Right lobe of liver (tissue), 4 donors: ENCODE measurements around the gene DUSP22.

Source experiments
- POLR2A ChIP-seq: fragments of 450-650 bp; IDR thresholded peaks from one replicate; pipeline ENCODE4 v1.6.1; 2017; ENCODE audit warnings: antibody characterized with exemption, mild to moderate bottlenecking
- TF ChIP-seq, protein P1 (sequence below), 4 donors: fragments of 200-600 bp in 3 of 4; fragments of 450-650 bp in 1 of 4; IDR thresholded peaks; one replicate each; pipeline versions ENCODE4 v1.5.1 to v1.8.0; 2016 to 2022; ENCODE audit warnings: antibody characterized with exemption in 4 of 4, mild to moderate bottlenecking in 2 of 4
- donor health status: DM: no; HTN: no; CAD: no.
- donor health status: DM: no; HTN: no; CAD: no.
- donor health status: DM: no; HTN: yes; CAD: no.

DNA sequence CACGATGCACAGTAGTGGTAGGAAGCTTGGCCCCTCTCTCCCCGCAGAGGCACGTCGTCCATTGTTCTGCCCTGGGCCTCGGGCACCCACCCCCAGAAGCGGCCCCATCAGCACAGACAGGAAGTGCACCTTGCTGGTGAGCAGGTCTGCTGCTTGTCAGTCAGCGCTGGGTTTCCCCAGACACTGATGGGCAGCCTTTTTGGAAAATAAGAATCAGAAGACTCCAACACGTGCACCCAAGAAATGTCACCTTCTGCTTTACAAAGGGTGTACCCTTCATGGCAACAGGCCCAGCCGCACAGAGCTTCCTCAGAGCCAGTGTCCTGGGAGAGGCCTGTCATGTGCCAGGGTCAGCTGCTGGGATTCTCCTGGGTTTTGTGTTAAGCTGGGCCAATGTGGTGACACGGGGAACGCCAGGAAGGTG lies 64.6 kb downstream of the DUSP22 start:
- TF ChIP-seq, protein P1, sequence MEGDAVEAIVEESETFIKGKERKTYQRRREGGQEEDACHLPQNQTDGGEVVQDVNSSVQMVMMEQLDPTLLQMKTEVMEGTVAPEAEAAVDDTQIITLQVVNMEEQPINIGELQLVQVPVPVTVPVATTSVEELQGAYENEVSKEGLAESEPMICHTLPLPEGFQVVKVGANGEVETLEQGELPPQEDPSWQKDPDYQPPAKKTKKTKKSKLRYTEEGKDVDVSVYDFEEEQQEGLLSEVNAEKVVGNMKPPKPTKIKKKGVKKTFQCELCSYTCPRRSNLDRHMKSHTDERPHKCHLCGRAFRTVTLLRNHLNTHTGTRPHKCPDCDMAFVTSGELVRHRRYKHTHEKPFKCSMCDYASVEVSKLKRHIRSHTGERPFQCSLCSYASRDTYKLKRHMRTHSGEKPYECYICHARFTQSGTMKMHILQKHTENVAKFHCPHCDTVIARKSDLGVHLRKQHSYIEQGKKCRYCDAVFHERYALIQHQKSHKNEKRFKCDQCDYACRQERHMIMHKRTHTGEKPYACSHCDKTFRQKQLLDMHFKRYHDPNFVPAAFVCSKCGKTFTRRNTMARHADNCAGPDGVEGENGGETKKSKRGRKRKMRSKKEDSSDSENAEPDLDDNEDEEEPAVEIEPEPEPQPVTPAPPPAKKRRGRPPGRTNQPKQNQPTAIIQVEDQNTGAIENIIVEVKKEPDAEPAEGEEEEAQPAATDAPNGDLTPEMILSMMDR (IDR thresholded peaks at IDR 0.05), result no peak
- no peak for TF ChIP-seq POLR2A
